MCF 10A (cell line): ENCODE data around the gene GGNBP2. TPM values are rescaled to one million over a fixed set of nuclear protein-coding genes. Genes with fewer than 3 reads are reported as not detected.
A peak's percentile ranks its signal among the peaks of the same experiment; 100 is the strongest.

Source experiments
- BruUV-seq: library from RNA; stranded (reverse); fragments of 400-500 nt; replicated peaks from 2 replicates; lab custom pipeline; 2021; lab: Mats Ljungman, UMichigan
- CTCF ChIA-PET: fragments of 300-600 bp; sonication (Branson Sonifier 250); formaldehyde crosslinking; extraction: SDS; loops from one replicate; lab custom pipeline; 2021; ENCODE audit warnings: antibody characterized with exemption, inconsistent platforms; lab: Yijun Ruan, JAX
- POLR2A ChIA-PET: fragments of 300-600, 350-650 bp; sonication (Branson Sonifier 250); formaldehyde crosslinking; extraction: SDS; loops from one replicate; lab custom pipeline; 2020; ENCODE audit warnings: antibody characterized with exemption, inconsistent platforms; lab: Yijun Ruan, JAX
- DNase-seq: peaks from one replicate; pipeline ENCODE4 v3.0.0-alpha.2; 2018; ENCODE audit not compliant: unreplicated experiment
- H3K27ac Mint-ChIP-seq: one replicate; pipeline ENCODE4 v1.8.0; 2022; ENCODE audit warnings: mild to moderate bottlenecking, low read depth, mixed read lengths; ENCODE audit not compliant: unreplicated experiment
- H3K27me3 Mint-ChIP-seq: one replicate; pipeline ENCODE4 v1.8.0; 2022; ENCODE audit warnings: mixed read lengths; ENCODE audit not compliant: insufficient read depth, unreplicated experiment
- H3K36me3 Mint-ChIP-seq: one replicate; pipeline ENCODE4 v1.8.0; 2022; ENCODE audit warnings: mild to moderate bottlenecking, moderate library complexity, mixed read lengths; ENCODE audit not compliant: insufficient read depth, unreplicated experiment
- H3K4me1 Mint-ChIP-seq: one replicate; pipeline ENCODE4 v1.8.0; 2022; ENCODE audit warnings: mixed read lengths; ENCODE audit not compliant: insufficient read depth, unreplicated experiment
- H3K4me3 Mint-ChIP-seq: one replicate; pipeline ENCODE4 v1.8.0; 2022; ENCODE audit warnings: mild to moderate bottlenecking, moderate library complexity, mixed read lengths; ENCODE audit not compliant: unreplicated experiment
- H3K9me3 Mint-ChIP-seq: one replicate; pipeline ENCODE4 v1.8.0; 2022; ENCODE audit warnings: mixed read lengths; ENCODE audit not compliant: unreplicated experiment
- CTCF ChIP-seq: fragments of 200-600 bp; IDR thresholded peaks from one replicate; pipeline ENCODE4 v1.8.0; 2022; ENCODE audit warnings: antibody characterized with exemption, mild to moderate bottlenecking; ENCODE audit not compliant: unreplicated experiment
- intact Hi-C: fragments of 100-400 bp; cut with micrococcal nuclease; formaldehyde crosslinking; loops from 2 replicates; pipeline ENCODE4 v1.14.1; 2022
- total RNA-seq: library from RNA; stranded (reverse); gene quantifications from 2 replicates; pipeline ENCODE4 v1.2.3, GENCODE V29; 2022

Gene GGNBP2
- total RNA-seq, 1 experiment from 2014 or later = 88.7 TPM

GRCh38 chr17:36599546-36600250 is 55.0 kb downstream of the GGNBP2 start:
- intact Hi-C loops = loop anchor here (5.0 to 10.0 kb wide), 2 partner anchors 638 to 775 kb away; partner anchors contain the start of gene C17orf78
- no TSS peak for BruUV-seq
- Mint-ChIP-seq H3K9me3 (no peaks in the 10 kb centered on the region), H3K27ac (no peak overlapping the region), H3K4me3 (peak overlapping the region; percentile 93), H3K36me3 (peaks cover 6% of the 10 kb centered on the region), H3K4me1 (peaks cover 16% of the 10 kb centered on the region), H3K27me3 (no peaks in the 10 kb centered on the region)
- DNase-seq = no peak
- CTCF ChIA-PET = interaction anchor here (0.7 kb wide), 1 partner anchor 10 kb away, joined by 4 read pairs; no protein-coding TSS in a partner anchor
- POLR2A ChIA-PET = interaction anchor here (0.6 to 5.0 kb wide), 4 partner anchors 8 to 393 kb away, joined by 3 to 60 read pairs (median 5); partner anchors contain the start of gene DHRS11
- no peak for TF ChIP-seq CTCF

- Mint-ChIP-seq H3K27me3 (no peaks in the 10 kb centered on the region), H3K4me1 (peaks cover 17% of the 10 kb centered on the region), H3K9me3 (no peaks in the 10 kb centered on the region), H3K36me3 (peaks cover 3% of the 10 kb centered on the region), H3K27ac (peak overlapping the region; percentile 85), H3K4me3 (peak overlapping the region; percentile 93)
- ChIA-PET CTCF (interaction anchor here (0.6 to 2.1 kb wide), 2 partner anchors 18 to 632 kb away, joined by 3 to 9 read pairs; no protein-coding TSS in a partner anchor), POLR2A (interaction anchor here (0.7 to 5.0 kb wide), 8 partner anchors 8 to 447 kb away, joined by 3 to 66 read pairs (median 15); partner anchors contain the start of genes DHRS11, GGNBP2, MYO19 and PIGW)
- no peak for DNase-seq
- TF ChIP-seq CTCF = no peak
- no TSS peak for BruUV-seq
- intact Hi-C loops = loop anchor here (5.0 to 10.0 kb wide), 2 partner anchors 637 to 774 kb away; partner anchors contain the start of gene C17orf78
Observed at GRCh38 chr17:36600465-36600864, 55.7 kb downstream of the GGNBP2 start.

GRCh38 chr17:36600936-36601302 is 56.2 kb downstream of the GGNBP2 start:
- peak overlapping the region; percentile 85 for H3K27ac Mint-ChIP-seq
- DNase-seq = no peak
- BruUV-seq = TSS peak; percentile 68
- TF ChIP-seq CTCF = no peak
- no peaks in the 10 kb centered on the region for H3K27me3 Mint-ChIP-seq
- intact Hi-C loops = loop anchor here (5.0 to 10.0 kb wide), 2 partner anchors 636 to 774 kb away; partner anchors contain the start of gene C17orf78
- POLR2A ChIA-PET = interaction anchor here (0.7 to 5.0 kb wide), 14 partner anchors 9 to 761 kb away, joined by 3 to 66 read pairs (median 9); partner anchors contain the start of genes AATF, DHRS11, GGNBP2 and MYO19
- H3K36me3 Mint-ChIP-seq = no peaks in the 10 kb centered on the region
- no peaks in the 10 kb centered on the region for H3K9me3 Mint-ChIP-seq
- peaks cover 22% of the 10 kb centered on the region for H3K4me1 Mint-ChIP-seq
- CTCF ChIA-PET = interaction anchor here (0.6 to 3.1 kb wide), 5 partner anchors 8 to 633 kb away, joined by 3 to 16 read pairs (median 9); no protein-coding TSS in a partner anchor
- peak overlapping the region; percentile 93 for H3K4me3 Mint-ChIP-seq
